ENCODE results near the gene SINHCAF. TPM values are rescaled to one million over a fixed set of nuclear protein-coding genes. Genes with fewer than 3 reads are reported as not detected.

The SINHCAF gene
- 49.2 to 71.7 TPM (median 64.9 TPM) in 5 replicates for total RNA-seq (2022; extraction: Qiagen RNA extraction; ENCODE audit: low read depth)

DNA sequence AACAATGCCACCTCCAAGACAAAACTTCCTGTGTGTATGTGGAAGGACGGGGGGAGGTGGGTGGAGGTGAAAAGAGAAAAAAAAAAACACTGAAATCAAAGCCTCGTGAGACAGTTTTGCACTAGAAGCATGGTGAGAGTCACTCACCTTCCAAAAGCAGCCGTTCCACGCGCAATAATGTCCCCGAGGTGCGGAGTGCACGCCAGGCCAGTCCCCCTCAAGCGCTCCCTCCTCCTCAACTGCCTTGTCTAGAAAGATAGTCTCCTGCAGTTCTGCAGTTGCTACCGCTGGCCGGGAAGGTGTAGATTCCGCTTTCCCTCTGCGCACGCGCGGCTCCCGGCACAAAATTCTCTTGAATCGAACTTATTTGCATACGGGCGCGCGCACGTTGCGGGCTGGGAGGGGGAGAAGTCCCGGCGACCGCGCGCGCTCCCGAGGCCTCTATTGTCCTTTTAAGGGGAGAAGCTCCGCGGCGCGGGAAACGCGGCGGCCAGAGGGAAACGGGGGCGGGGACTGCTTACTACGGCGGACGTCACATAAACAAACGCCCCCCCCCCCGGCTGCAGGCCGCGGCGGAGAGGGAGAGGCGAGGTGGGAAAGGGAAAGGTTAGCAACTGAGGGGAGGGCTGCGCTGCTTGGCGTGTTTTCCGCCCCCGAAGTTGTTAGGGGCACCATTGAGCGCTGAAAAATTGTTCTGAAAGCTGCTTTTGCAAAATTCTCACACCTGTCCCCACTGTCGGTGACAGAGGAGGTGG lies at the start of gene SINHCAF:
SINHCAF (minus strand) TSS at position 274 of the 755 bp plus-strand sequence. CDS start 27,946 bp downstream, outside the sequence.

